K562 treated with DMSO at 1 percent for 12 hours (cell line): Measurements from ENCODE around the gene ACTRT1. TPM values are rescaled to one million over a fixed set of nuclear protein-coding genes. Genes with fewer than 3 reads are reported as not detected.

Experiments
- total RNA-seq: library from RNA; unstranded; fragments of 300-600 nt; gene quantifications from 2 replicates; pipeline ENCODE4 v1.2.3, GENCODE V29; 2022; ENCODE audit not compliant: insufficient read depth

Gene ACTRT1
- total RNA-seq, result not detected in 2 replicates

GRCh38 chrX:128052303-128052702 is at the start of gene ACTRT1:
Gene ACTRT1, minus strand, starts transcription at chrX:128052403. Its CDS starts 197 bp downstream, at chrX:128052206.

